LNCaP clone FGC (cell line): Measurements from ENCODE around the gene CDCP1.

Source experiments
- DNase-seq: peaks from one replicate; pipeline ENCODE4 v3.0.0-alpha.2; 2011; ENCODE audit warnings: low read depth
- H3K4me3 ChIP-seq: 2 replicates; pipeline ENCODE4 v1.5.1; 2011; ENCODE audit warnings: mild to moderate bottlenecking, low read depth, low read length, control low read depth
- TF ChIP-seq, protein P1 (sequence below): IDR thresholded peaks from 2 replicates; pipeline ENCODE4 v1.5.1; 2012; ENCODE audit warnings: mild to moderate bottlenecking; ENCODE audit not compliant: control insufficient read depth, insufficient read depth; ENCODE audit errors: extremely low read depth

The CDCP1 gene

GRCh38 chr3:45084820-45085816 lies 61.1 kb downstream of the CDCP1 start:
- TF ChIP-seq, protein P1, sequence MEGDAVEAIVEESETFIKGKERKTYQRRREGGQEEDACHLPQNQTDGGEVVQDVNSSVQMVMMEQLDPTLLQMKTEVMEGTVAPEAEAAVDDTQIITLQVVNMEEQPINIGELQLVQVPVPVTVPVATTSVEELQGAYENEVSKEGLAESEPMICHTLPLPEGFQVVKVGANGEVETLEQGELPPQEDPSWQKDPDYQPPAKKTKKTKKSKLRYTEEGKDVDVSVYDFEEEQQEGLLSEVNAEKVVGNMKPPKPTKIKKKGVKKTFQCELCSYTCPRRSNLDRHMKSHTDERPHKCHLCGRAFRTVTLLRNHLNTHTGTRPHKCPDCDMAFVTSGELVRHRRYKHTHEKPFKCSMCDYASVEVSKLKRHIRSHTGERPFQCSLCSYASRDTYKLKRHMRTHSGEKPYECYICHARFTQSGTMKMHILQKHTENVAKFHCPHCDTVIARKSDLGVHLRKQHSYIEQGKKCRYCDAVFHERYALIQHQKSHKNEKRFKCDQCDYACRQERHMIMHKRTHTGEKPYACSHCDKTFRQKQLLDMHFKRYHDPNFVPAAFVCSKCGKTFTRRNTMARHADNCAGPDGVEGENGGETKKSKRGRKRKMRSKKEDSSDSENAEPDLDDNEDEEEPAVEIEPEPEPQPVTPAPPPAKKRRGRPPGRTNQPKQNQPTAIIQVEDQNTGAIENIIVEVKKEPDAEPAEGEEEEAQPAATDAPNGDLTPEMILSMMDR: no peak
- H3K4me3 ChIP-seq: no peak overlapping the region
- DNase-seq: no peak

GRCh38 chr3:45084361-45084760 lies 61.8 kb downstream of the CDCP1 start:
- no peak for DNase-seq
- H3K4me3 ChIP-seq: no peak overlapping the region
- TF ChIP-seq, protein P1: no peak

DNA sequence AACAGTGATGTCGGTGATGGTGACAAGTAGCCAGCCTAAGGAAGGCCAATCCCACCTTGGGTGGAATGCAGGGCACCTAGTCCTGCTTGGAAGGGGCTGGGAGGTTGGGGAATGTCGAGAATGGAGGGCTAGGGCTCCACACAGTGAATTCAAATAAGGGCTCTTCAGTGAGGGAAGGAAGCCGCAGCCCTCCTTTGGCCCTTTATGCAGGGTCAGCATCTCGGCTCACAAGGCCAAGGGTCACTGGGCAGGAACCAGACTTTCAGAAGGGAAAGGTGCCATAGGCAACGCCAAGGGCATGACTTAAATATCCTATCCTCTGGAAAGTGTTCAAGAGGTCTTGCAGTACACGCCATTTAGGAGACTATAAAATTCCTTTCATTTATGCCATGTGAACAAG lies 63.2 kb downstream of the CDCP1 start:
- TF ChIP-seq, protein P1: no peak
- H3K4me3 ChIP-seq: no peak overlapping the region
- DNase-seq: no peak

GRCh38 chr3:45082142-45082538 lies 64.0 kb downstream of the CDCP1 start:
- TF ChIP-seq, protein P1: no peak
- H3K4me3 ChIP-seq: no peak overlapping the region
- no peak for DNase-seq

- no peak overlapping the region for H3K4me3 ChIP-seq
- no peak for DNase-seq
Measured at GRCh38 chr3:45081506-45082141, 64.6 kb downstream of the CDCP1 start.

GRCh38 chr3:45080824-45081223 lies 65.4 kb downstream of the CDCP1 start:
- TF ChIP-seq, protein P1: no peak
- DNase-seq: no peak
- no peak overlapping the region for H3K4me3 ChIP-seq

More at GRCh38 chr3:45081506-45082141, 64.6 kb downstream of the CDCP1 start:
- TF ChIP-seq, protein P1: no peak
